Common myeloid progenitor, CD34-positive (primary cell): Measurements from ENCODE around the gene RPL23.

ENCODE experiments used
- CTCF ChIA-PET: fragments of 350-600 bp; sonication (Branson Sonifier 250); formaldehyde crosslinking; loops from one replicate; lab custom pipeline; 2021; ENCODE audit warnings: antibody characterized with exemption; lab: Charles Lee
- POLR2A ChIA-PET: fragments of 350-600 bp; sonication (Branson Sonifier 250); formaldehyde crosslinking; loops from one replicate; lab custom pipeline; 2021; ENCODE audit warnings: antibody characterized with exemption; lab: Charles Lee
- DNase-seq, 3 donors: peaks; one replicate each; pipeline versions ENCODE4 v3.0.0 to v3.0.0-alpha.2; 2013
- H3K27ac ChIP-seq, 2 experiments: 1 replicate in 1 of 2; 2 replicates in 1 of 2; pipeline ENCODE4 v1.7.0; 2013; ENCODE audit warnings: inconsistent platforms in 2 of 2, low read length in 2 of 2, mild to moderate bottlenecking in 2 of 2, low read depth in 1 of 2, moderate library complexity in 1 of 2; ENCODE audit not compliant: severe bottlenecking in 2 of 2, insufficient read depth in 1 of 2, poor library complexity in 1 of 2
- H3K27me3 ChIP-seq, 5 experiments: replicated peaks in 2 of 5; 1 replicate in 3 of 5; 2 replicates in 2 of 5; pipeline versions ENCODE4 v1.6.1 to v1.7.0; 2013; ENCODE audit warnings: low read length in 4 of 5, mild to moderate bottlenecking in 2 of 5, moderate library complexity in 2 of 5, inconsistent platforms in 1 of 5; ENCODE audit not compliant: insufficient read depth in 5 of 5, control insufficient read depth in 4 of 5
- H3K36me3 ChIP-seq, 4 experiments: 1 replicate in 2 of 4; 2 replicates in 2 of 4; pipeline versions ENCODE4 v1.6.1 to v1.7.0; 2013; ENCODE audit warnings: low read length in 3 of 4, control low read depth in 1 of 4, mild to moderate bottlenecking in 1 of 4; ENCODE audit not compliant: control insufficient read depth in 4 of 4, insufficient read depth in 4 of 4
- H3K4me1 ChIP-seq, 4 experiments: 1 replicate in 3 of 4; 2 replicates in 1 of 4; pipeline versions ENCODE4 v1.6.1 to v1.7.1; 2013; ENCODE audit warnings: low read length in 3 of 4, mild to moderate bottlenecking in 3 of 4, control low read depth in 1 of 4, inconsistent platforms in 1 of 4, moderate library complexity in 1 of 4; ENCODE audit not compliant: control insufficient read depth in 4 of 4, insufficient read depth in 4 of 4; ENCODE audit errors: control extremely low read depth in 1 of 4
- H3K4me3 ChIP-seq, 7 experiments: 1 replicate in 4 of 7; 2 replicates in 3 of 7; pipeline versions ENCODE4 v1.5.1 to v1.7.0; 2013; ENCODE audit warnings: mild to moderate bottlenecking in 7 of 7, low read length in 6 of 7, moderate library complexity in 6 of 7, inconsistent platforms in 2 of 7, low read depth in 2 of 7, control low read depth in 1 of 7; ENCODE audit not compliant: insufficient read depth in 4 of 7, control insufficient read depth in 1 of 7; ENCODE audit errors: extremely low read depth in 1 of 7
- H3K9me3 ChIP-seq, 5 experiments: 1 replicate in 4 of 5; 2 replicates in 1 of 5; pipeline versions ENCODE4 v1.6.1 to v1.7.1; 2013; ENCODE audit warnings: low read length in 4 of 5, mild to moderate bottlenecking in 2 of 5, inconsistent platforms in 1 of 5, low read depth in 1 of 5, moderate library complexity in 1 of 5; ENCODE audit not compliant: control insufficient read depth in 4 of 5, insufficient read depth in 2 of 5; ENCODE audit errors: control extremely low read depth in 1 of 5
- WGBS: methylation state at CpG from one replicate; pipeline ENCODE4 v1.1.5; 2013; ENCODE audit not compliant: insufficient coverage; 5-methylcytosine and 5-hydroxymethylcytosine counted together

Gene RPL23

GRCh38 chr17:38885728-38886642, 32.5 kb upstream of the RPL23 start:
- Histone ChIP-seq H3K27me3 (no peaks in the 10 kb centered on the region), H3K4me1 (peaks cover 4 to 64% (median 34%) of the 10 kb centered on the region in 4 experiments), H3K9me3 (no peaks in the 10 kb centered on the region), H3K27ac (no peak overlapping the region), H3K36me3 (peaks cover 4 to 70% (median 28%) of the 10 kb centered on the region in 4 experiments), H3K4me3 (no peak overlapping the region)
- no peak for DNase-seq
- WGBS: 80% methylated on average over 6 of the region's 11 CpGs
- POLR2A ChIA-PET: interaction anchor here (1.8 kb wide), 1 partner anchor 17 kb away, joined by 4 read pairs; the partner anchor contains the start of gene LASP1
- CTCF ChIA-PET: interaction anchor here (0.9 to 2.4 kb wide), 6 partner anchors 12 to 39 kb away, joined by 3 to 9 read pairs (median 4); partner anchors contain the start of gene LASP1NB

GRCh38 chr17:38885044-38885727, 31.7 kb upstream of the RPL23 start:
- Histone ChIP-seq H3K4me3 (no peak overlapping the region), H3K27me3 (no peaks in the 10 kb centered on the region), H3K4me1 (peaks cover 5 to 67% (median 36%) of the 10 kb centered on the region in 4 experiments), H3K9me3 (no peaks in the 10 kb centered on the region), H3K27ac (no peak overlapping the region), H3K36me3 (peaks cover 4 to 67% (median 26%) of the 10 kb centered on the region in 4 experiments)
- WGBS: 93% methylated on average over 3 of the region's 9 CpGs
- ChIA-PET POLR2A (interaction anchor here (1.8 kb wide), 1 partner anchor 16 kb away, joined by 4 read pairs; the partner anchor contains the start of gene LASP1), CTCF (interaction anchor here (0.9 to 2.4 kb wide), 5 partner anchors 12 to 40 kb away, joined by 3 to 9 read pairs (median 4); partner anchors contain the start of gene LASP1NB)
- no peak for DNase-seq

GRCh38 chr17:38883592-38884526, 30.3 kb upstream of the RPL23 start:
- H3K36me3 ChIP-seq: peaks cover 3 to 63% (median 29%) of the 10 kb centered on the region in 4 experiments
- peaks cover 5 to 74% (median 46%) of the 10 kb centered on the region in 4 experiments for H3K4me1 ChIP-seq
- WGBS: 41% methylated on average over 8 of the region's 19 CpGs
- POLR2A ChIA-PET: interaction anchor here (1.8 kb wide), 1 partner anchor 15 kb away, joined by 4 read pairs; the partner anchor contains the start of gene LASP1
- CTCF ChIA-PET: interaction anchor here (0.7 to 0.9 kb wide), 3 partner anchors 10 to 18 kb away, joined by 3 read pairs; no protein-coding TSS in a partner anchor
- DNase-seq: peak in 2 of 3 donors; percentile 45 to 52
- no peaks in the 10 kb centered on the region for H3K9me3 ChIP-seq
- peak overlapping the region in 3 of 7 experiments; percentile 17 to 49 (median 32) for H3K4me3 ChIP-seq
- H3K27me3 ChIP-seq: no peaks in the 10 kb centered on the region
- H3K27ac ChIP-seq: peak overlapping the region; percentile 52 to 72

GRCh38 chr17:38882870-38883269, 29.3 kb upstream of the RPL23 start:
- 100% methylated on average over 2 of the region's 2 CpGs for WGBS

GRCh38 chr17:38881600-38882191, 28.2 kb upstream of the RPL23 start:
- WGBS: 54% methylated on average over 7 of the region's 8 CpGs
- peak overlapping the region in 2 of 7 experiments; percentile 5 to 24 for H3K4me3 ChIP-seq

More at GRCh38 chr17:38882870-38883269, 29.3 kb upstream of the RPL23 start:
- Histone ChIP-seq H3K27me3 (no peaks in the 10 kb centered on the region), H3K9me3 (no peaks in the 10 kb centered on the region), H3K27ac (no peak overlapping the region), H3K36me3 (peaks cover 0 to 66% (median 35%) of the 10 kb centered on the region in 4 experiments), H3K4me3 (peak overlapping the region in 1 of 7 experiments; percentile 19), H3K4me1 (peaks cover 5 to 84% (median 48%) of the 10 kb centered on the region in 4 experiments)
- ChIA-PET POLR2A (no interaction called here), CTCF (interaction anchor here (0.6 to 3.4 kb wide), 4 partner anchors 11 to 31 kb away, joined by 3 to 14 read pairs (median 6); partner anchors contain the start of gene LASP1)
- no peak for DNase-seq

More at GRCh38 chr17:38881600-38882191, 28.2 kb upstream of the RPL23 start:
- H3K27me3 ChIP-seq: no peaks in the 10 kb centered on the region
- ChIA-PET POLR2A (interaction anchor here (0.6 kb wide), 1 partner anchor 28 kb away, joined by 5 read pairs; no protein-coding TSS in a partner anchor), CTCF (interaction anchor here (1.0 to 3.4 kb wide), 6 partner anchors 10 to 50 kb away, joined by 3 to 14 read pairs (median 4); partner anchors contain the start of genes LASP1 and LASP1NB)
- H3K4me1 ChIP-seq: peaks cover 5 to 94% (median 59%) of the 10 kb centered on the region in 4 experiments
- H3K36me3 ChIP-seq: peaks cover 0 to 63% (median 29%) of the 10 kb centered on the region in 4 experiments
- DNase-seq: peak; percentile 56 to 82 (median 81)
- no peaks in the 10 kb centered on the region for H3K9me3 ChIP-seq
- no peak overlapping the region for H3K27ac ChIP-seq
